NCI-H82 treated with DMSO at 0.1 percent for 48 hours (cell line): Measurements from ENCODE around the gene DUSP9.

Experiments
- DNase-seq: peaks from one replicate; lab custom pipeline; 2025; ENCODE audit not compliant: unreplicated experiment; lab: John Stamatoyannopoulos, UW

DUSP9 gene

DNA sequence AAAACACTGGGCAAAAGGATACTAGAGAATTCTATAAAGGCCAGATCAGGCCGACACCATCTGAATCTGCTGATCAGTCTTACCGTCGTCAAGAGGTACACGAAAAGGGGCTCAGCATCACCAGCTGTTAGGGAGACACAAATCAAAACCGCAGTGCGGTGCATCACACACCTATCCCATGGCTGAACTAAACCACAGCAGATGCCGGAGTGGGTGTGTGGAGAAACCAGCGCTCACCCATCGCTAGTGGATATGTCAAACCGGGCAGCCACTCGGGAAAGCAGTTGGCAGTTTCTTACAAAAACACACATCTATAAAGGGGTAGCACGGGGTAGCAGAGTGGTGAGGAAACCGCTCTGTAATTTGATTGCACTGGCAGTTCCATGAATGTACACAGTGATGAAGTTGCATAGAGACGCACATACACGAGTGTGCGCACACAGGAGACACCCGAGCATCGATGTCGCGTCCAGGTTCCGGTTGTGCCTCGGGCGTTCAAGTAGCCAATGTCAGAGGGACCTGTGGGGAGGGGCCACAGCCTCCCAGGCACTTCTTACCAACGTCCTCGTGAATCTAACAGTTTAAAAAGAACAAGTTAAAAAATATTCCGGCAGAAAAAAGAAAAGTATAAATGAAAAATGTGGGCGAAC is 24.9 kb upstream of the DUSP9 start:
- no peak for DNase-seq

DNA sequence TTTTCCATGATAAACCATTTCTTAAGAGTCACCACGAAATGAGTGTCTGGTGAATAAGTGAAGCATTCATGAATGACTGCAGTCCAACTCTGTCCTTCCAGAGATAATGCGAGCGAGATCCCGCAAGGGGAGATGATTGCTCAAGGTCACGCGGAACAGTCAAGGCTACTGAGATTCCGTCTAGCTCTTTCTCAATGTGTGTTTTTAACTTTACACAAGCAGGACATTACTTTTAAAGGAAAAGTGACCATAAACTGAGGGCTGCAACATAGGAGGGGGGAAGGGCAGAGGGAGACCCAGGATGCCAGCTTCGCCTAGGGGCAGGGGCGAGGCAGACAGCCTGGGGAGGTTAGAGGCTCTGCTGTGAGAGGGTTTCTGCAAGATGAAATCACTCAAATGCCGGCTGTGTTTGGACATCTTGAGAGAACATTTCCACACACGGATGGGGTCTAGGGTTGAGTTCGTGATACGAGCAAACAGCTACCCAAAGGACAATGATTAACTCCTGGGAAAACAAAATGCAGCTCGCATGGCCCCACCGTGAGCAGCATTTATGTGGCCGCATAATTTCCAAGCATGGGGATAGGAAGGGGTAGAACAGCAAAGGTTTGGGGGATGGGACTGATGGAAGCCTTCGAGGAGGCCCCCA is 24.2 kb upstream of the DUSP9 start:
- no peak for DNase-seq

DNA sequence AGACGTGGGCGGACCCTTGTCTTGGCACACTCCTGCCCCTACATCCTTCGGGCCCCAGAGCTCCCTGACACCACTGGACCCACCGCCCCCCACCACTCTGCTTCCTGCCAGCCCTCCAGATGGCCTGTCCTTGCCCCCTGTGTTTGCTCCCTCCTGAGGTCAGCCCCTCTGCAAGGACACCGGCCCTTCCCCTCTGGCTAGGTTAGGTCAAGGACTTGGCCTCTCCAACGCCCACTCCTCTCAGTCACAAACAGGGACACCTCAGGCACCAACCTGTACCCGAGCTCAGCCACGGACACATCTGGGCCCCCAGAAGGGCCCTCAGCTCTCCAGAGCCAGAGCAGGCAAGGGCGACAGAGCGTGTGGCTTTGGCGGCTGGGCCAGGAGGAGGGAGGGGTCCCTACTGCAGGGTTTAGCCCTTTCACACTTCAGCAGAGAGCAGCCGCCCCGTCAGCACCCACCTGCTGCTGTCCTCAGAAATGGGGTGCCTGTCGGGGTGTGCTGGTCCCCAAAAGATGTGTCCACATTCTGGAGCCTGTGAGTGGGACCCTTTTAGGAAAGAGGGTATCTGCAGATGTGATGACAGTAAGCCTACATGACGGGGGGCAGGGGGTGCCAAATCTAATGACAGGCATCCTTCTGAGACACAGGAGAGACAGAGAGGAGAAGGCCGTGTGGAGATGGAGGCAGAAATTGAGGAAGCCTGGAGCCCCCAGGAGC is 23.5 kb upstream of the DUSP9 start:
- DNase-seq = no peak

DNA sequence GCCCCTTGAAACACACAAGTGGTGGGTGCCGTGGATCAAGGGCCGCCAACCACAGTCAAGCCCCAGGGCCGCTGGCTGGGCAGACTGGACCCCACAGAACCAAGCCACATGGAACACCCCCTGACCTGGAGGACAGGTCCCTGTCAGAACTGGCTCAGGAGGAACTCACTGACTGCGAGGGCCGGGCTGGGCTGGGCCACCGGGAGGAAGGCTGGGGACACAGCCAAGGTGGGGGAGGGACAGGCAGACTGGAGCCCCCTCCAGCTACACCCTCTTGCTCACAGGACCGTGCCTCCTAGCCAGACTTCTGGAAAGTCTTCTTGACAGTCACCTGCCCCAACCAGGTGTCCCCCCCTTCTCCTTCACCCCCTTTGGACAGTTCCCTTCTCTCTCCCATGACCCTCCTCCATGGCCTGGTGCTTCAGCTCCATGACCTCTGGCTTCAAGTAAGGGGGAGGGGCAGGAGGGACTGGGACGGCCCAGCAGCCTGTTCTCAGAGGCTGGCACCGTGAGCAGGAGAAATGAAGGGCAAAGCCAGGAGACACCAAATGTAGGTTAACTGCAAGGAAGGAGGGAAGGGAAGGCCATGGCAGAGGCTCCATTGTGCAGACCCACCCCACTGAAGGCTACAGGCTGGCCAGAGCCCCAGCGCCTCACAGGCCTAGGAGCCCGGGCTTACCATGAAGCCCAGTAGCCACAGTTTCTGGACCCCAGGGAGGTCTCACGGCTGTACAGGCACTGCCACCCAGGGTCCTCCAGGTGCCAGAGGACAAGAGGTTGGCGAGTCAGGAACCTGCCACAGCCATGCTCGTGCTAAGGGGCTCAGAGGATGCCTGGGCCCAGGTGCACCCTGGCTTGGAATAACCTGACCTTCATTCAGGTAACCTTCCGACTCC is 22.6 kb upstream of the DUSP9 start:
- DNase-seq = no peak

DNA sequence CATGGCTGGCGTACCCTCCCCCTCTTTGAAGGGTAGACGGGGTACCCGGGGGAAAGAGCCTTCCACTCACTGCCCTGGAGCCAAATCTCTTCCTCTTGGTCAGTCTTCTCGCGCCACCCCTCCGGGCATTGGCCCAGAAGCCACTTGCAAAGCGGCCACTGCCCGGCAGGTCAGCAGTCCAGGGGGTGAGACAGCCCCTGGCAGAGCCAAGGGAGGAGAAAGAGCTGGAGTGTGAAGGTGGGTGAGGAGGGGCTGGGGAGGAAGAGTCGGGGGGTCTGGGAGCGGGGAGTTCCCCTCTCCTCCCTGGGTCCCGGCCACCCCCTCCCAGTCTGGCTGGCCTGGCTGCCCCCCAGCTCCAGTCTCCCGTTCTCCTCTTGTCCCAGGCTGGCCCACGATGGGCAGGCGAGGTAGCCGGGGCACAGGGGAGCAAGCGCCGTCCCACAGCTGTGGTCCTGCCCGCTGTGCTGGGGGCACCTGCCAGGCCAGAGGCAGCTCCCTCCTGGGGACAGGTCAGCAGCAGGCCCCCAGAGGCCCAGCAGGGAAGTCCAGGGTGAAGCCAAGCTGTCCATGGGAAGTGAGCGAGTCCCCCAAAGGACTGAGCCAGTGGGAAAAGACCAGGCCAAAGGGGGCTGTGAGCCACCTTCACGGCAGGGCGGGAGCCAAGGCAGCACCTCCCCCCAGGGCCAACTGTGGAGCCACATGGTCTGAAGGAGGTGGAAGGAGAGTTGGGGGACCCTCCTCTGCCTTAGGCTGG is 21.6 kb upstream of the DUSP9 start:
- DNase-seq = no peak

DNA sequence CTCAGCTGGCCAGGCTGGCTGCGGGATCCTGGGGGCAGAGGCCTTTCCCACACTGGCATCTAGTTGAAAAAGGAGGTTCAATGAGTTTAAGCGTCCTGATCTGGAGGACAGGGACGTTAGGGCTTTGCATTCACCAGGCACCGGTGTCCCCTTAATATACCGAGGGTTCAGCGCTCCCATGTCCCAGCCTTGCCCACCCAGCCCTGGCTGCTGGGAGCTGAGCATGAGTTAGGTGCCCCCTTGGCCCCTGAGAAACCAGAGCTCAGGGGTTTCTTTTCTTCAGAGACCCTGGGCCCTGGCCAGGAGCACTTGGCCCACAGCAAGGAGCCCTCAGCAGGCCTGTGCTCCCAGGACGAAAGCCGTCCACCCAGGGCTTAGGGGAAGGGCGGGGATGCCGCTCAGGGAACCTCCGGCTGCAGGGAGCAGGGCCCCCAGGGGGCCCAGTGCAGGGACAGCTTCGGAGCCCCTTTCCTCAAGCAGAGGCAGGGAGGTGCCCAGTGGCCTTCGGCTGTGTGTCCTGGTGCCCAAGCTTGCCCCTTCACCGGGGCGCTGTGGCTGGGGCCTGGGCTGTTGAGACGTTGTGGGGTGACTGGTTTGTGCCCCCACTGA is 20.9 kb upstream of the DUSP9 start:
- DNase-seq = no peak

DNA sequence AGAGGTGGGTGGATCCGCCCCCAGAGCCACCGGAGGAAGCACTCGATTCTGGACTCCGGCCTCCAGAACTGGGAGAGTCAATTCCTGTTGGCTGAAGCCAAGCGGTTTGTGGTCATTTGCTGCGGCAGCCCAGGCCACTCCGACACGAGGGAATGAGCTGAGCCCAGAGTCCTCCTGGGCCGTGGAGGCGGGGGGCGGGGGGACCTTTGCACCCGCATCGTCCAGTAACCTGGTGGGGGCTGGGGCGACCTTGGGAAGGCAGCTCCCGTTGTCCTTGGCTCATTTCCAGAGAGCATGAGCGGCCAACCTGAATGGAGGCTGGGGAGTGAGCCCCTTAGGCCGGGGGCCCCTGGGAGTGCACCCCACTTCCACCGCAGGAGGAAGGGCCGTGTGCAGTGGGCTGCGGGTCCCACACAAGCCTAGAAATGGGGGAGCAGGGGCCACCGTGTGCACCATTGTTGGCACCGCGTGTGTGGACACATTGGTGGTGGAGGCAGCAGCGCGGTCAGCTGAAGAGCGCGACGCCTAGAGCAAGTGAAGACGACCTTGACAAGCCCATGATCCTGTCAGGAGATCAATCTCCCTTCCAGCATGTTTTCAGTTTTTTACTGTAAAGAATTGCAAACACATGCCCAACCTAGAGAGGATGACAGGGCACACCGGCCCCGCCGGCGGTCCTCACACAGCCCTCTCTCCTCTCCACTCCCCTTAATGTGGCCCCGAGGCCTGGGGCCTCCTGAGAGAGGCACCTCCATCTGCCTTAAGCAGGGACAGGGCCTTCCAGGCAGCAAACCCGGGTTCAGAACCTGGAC is 19.9 kb upstream of the DUSP9 start:
- no peak for DNase-seq

DNA sequence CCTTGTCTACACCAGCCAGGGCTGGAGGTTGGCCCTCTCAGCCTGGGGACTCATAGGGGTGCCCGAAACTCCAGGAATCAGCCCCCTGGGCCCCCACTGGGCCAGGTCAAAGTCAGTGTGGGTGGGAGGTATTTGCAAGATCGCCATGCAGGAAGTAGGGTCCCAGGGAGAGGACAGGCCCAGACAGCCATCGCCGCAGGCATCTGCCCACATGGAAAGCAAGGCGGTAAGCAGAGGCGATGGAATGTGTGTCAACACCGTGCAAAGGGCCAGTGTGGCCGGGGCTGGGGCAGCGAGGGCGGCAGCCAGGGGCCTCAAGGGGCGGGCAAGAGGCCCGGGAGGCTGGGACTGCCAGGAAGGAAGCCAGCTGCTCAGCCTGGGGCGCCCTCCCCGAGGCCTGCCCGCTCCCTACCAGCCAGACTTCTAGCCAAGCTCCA is 19.3 kb upstream of the DUSP9 start:
- no peak for DNase-seq

DNA sequence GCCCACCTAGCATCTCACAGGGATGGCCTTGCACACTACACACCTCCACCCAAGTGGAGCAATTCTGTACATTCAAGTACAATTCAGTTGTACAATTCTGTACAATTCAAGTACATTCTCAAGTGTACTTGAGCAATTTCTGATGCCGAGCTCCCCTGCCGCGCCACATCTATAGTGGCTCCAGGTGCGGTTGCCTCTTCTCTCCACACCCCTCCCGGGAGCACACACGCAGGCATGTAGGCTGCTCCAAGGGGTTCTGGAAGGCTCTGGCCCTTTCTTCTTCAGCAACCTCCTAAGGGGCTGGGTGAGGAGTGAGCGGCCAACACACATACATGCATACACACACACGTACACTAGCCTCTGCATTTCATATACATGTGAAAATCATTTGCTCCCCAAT is 18.9 kb upstream of the DUSP9 start:
- no peak for DNase-seq

DNA sequence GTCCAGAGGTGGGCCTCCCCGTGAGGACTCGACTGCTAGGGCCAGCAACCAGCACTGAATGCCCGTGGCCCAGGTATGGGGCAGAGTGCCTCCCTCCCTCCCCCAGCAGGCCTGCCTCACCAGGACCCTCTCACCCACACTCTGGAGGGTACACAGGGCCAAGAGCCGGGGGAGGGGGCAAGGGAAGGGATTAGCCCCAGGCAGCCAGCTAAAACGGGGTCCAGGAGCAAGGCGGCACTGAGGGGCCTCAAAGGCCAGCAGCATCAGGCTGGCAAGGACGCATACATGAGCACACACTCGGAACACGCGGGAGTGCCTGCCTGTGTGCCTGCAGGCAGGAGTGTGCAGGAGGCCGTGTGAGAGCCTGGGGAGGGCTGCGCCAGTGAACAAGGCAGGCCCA is 18.3 kb upstream of the DUSP9 start:
- no peak for DNase-seq

DNA sequence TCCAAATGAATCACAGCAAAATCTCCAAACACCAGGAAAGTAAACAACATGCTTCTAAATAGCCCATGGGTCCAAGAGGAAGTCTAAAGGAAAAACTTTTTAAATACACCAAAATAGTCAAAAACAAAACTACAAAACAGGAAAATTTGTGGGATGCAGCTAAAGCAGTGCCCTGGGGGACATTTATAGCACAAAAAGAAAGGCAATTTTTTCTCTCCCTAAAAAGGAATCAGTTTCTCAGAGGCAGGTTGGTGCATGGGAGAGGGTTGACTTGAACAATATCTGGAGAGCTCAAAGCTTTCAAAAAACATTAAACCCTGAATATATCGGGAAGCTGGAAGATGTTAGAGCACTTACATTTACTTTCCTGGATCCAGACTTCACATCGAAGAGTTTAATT is 15.7 kb upstream of the DUSP9 start:
- DNase-seq = no peak

DNA sequence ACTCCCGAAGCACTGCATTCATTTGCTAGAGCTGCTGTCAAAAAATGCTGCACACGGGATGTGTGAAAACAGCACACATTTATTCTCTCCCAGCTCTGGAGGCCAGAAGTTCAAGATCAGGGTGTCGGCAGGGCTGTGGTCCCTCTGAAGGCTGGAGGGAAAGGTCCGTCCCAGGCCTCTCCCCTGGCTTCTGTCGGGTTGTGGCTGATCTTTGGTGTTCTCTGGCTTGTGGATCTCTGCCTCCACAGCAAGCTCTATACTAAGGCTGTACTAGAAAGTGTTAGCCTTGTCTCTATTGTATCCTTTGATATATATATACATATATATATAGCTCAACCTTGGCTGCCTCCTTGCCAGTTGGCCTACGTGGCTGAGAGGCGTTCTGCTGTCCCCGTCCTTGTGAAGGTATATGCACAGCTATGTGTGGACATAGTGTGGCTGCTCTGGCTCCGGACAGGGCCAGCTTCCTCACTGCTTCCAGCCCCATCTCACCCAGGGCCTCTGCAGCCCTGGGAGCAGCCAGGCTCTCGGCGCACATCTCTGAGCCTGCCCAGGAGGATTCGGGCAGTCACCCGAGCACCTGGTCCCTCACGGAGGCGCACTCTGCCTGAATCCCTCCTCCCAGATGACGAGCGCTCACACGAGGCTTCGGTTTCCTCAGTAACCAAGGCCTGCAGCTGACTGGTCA is 15.0 kb upstream of the DUSP9 start:
- no peak for DNase-seq

DNA sequence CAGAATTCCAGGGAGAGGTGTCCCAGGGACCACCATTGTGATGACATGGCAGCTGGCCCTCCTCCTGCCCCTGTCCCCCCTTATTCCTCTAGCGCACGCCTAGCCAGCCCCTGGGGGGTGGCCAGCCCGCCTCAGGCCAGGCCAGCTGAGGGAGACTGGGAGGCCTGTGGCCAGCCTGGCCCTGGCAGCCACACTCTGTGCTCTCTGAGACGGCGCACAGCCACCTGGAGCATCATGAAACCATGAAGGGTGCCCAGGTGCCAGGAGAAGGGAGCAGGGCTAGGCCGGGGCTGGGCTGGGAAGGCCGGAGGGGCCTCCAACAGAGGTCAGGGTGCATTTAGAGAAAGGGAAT is 14.4 kb upstream of the DUSP9 start:
- no peak for DNase-seq

DNA sequence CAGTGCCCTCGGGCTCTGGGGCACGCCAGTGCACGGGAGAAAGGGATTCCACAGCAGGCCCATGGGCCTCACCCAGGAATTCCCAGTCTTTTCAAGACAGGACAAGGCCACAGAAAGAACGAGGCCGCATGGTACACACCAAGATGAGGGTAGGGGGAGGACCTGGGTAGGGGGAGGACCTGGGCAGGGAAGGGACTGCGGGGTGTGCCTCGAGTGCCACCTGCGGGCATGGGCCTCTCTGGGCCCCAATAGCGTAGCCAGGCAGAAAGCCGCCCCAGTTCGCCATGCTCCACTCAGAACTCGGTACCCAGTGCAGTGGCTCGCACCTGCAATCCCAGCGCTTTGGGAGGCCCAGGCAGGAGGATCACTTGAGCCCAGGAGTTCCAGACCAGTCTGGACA is 14.0 kb upstream of the DUSP9 start:
- DNase-seq = no peak

DNA sequence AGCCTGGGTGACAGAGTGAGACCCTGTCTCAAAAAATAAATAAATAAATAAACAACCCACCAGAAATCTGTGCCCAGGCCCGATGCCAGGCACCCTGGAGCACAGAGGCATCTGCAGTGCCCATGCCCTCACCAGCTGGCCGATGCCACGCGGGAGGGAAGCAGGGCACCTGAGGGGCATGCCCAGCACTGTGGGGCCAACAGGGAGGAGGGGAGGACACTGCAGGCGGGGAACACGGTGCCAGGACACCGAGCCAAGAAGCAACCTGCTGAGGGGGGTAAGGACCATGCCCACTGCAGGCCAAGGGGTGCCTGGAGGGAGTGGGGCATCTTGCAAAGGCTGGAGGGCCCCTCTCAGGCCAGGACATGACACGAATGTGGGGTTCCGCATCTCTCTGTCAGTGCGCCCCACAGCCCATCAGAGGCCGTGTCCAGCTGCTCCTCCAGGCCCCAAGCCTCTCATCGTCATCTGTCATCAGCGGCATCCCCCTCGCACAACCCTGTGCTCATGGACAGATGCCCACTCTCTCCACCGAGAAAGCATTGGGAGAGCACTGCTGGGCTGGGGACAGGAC is 13.3 kb upstream of the DUSP9 start:
- no peak for DNase-seq

DNA sequence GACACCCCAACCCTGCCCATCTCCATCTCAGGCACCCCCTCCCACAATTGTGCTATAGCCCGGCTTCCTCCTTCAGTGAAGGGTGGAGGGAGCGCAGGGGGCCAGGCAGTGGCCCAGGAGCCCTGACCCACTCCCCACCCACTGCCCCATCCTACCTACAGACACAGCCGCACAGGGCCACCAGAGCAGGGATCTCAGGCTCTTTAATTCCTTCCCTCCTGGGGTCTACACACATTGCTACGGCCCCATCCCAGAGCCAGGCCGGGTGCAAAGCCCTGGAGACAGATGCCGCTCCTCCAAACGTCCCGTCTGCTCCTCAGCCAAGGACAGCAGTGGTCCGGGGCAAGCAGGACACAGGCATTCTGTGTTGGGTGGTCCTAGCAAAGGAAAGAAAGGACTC is 12.8 kb upstream of the DUSP9 start:
- no peak for DNase-seq

DNA sequence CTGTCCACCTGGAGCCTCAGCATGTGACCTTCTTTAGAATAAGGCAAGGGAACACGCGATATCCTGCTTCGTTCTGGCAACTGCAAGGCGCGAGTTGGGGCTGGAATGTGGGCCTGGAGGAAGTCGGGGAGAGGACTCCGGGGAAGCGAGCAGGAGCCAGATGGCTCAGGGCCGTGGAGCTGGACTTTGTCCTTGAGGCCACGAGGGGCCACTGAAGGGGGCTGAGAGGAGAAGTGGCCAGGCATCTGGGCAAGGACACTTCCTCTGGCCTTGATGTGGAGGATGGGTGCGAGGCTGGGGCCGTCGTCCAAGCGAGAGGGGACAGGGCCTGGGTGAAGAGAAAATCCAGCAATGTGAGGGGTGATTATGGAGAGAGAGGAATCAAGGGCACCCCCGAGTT is 12.2 kb upstream of the DUSP9 start:
- DNase-seq = no peak

DNA sequence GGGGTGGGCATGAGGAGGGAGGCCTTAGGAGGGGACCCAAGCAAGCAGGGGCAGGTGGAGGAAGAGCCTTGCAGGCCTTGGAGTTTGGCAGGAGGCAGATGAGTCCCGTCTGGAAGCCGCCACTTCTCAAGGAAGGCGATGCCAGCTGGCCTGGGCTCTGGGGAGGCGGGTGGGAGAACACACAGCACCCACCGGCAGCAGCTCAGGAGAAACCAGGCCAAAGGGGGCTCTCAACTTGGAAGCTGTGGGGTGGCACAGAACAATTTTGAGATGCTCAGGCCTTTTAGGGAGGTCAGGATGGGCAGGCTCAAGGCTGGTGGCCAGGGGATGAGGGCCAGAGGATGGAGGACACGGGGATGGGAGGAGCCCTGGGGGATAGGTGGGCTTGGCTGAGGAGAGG is 11.6 kb upstream of the DUSP9 start:
- DNase-seq = no peak
